GM18502 (cell line): Measurements from ENCODE around the gene RAD51B.
"Not testable (repeated sequence)": the region's sequence is repeated elsewhere in the genome, so short reads cannot be mapped to it uniquely, and the experiment has no call there.

Experiments
- ATAC-seq: cut with Tn5 transposase; IDR thresholded peaks from one replicate; pipeline ENCODE4 v1.9.1; 2021; ENCODE audit warnings: mild to moderate bottlenecking; ENCODE audit not compliant: unreplicated experiment, poor library complexity

The RAD51B gene

GRCh38 chr14:67941456-67942018 lies 122.0 kb downstream of the RAD51B start:
- no peak for ATAC-seq

GRCh38 chr14:67942080-67942710 lies 122.6 kb downstream of the RAD51B start:
- ATAC-seq = no peak

- ATAC-seq = no peak
Observed at GRCh38 chr14:67943947-67944346, 124.4 kb downstream of the RAD51B start.

- no peak for ATAC-seq
Observed at GRCh38 chr14:67944605-67945004, 125.0 kb downstream of the RAD51B start.

- ATAC-seq = no peak
Observed at GRCh38 chr14:67949771-67950170, 130.2 kb downstream of the RAD51B start.

- ATAC-seq = no peak
Observed at GRCh38 chr14:67950386-67950785, 130.8 kb downstream of the RAD51B start.

- ATAC-seq = no peak
Observed at GRCh38 chr14:67951529-67952135, 132.1 kb downstream of the RAD51B start.

- ATAC-seq = no peak
Observed at GRCh38 chr14:67952381-67952780, 132.8 kb downstream of the RAD51B start.

- no peak for ATAC-seq
Observed at GRCh38 chr14:67952786-67953185, 133.2 kb downstream of the RAD51B start.

- no peak for ATAC-seq
Observed at GRCh38 chr14:67955261-67955660, 135.7 kb downstream of the RAD51B start.

- ATAC-seq = no peak
Observed at GRCh38 chr14:67957946-67958345, 138.4 kb downstream of the RAD51B start.

- no peak for ATAC-seq
Observed at GRCh38 chr14:67961676-67962075, 142.1 kb downstream of the RAD51B start.

- ATAC-seq = no peak
Observed at GRCh38 chr14:67962215-67962644, 142.7 kb downstream of the RAD51B start.

- no peak for ATAC-seq
Observed at GRCh38 chr14:67963545-67963944, 144.0 kb downstream of the RAD51B start.

GRCh38 chr14:67963960-67964812 lies 144.6 kb downstream of the RAD51B start:
- ATAC-seq = no peak

- no peak for ATAC-seq
Observed at GRCh38 chr14:67965696-67966095, 146.1 kb downstream of the RAD51B start.

- no peak for ATAC-seq
Observed at GRCh38 chr14:67967206-67967605, 147.6 kb downstream of the RAD51B start.

GRCh38 chr14:67967970-67968369 lies 148.4 kb downstream of the RAD51B start:
- not testable (repeated sequence) for ATAC-seq

- ATAC-seq = no peak
Observed at GRCh38 chr14:67970923-67971322, 151.3 kb downstream of the RAD51B start.

- ATAC-seq = no peak
Observed at GRCh38 chr14:67971627-67972625, 152.3 kb downstream of the RAD51B start.
